Measurements from ENCODE around the gene DDX10.

- no peak for TF ChIP-seq POLR2A (IDR thresholded peaks at IDR 0.05)
- TF ChIP-seq CTCF (IDR thresholded peaks at IDR 0.05), result no peak
These were observed 263.1 kb downstream of the DDX10 start for GRCh38 chr11:108927791-108928545.
